Ovary (tissue), 9 donors: Measurements from ENCODE around the gene UAP1L1. TPM values are rescaled to one million over a fixed set of nuclear protein-coding genes. Genes with fewer than 3 reads are reported as not detected.

Source experiments
- DNase-seq, 5 donors: peaks; one replicate each; pipeline ENCODE4 v3.0.0-alpha.2; 2019 to 2020
- H3K27ac ChIP-seq, 2 donors: fragments of 200-600 bp; one replicate each; pipeline versions ENCODE4 v1.5.1 to v1.8.0; 2019 to 2022
- H3K27me3 ChIP-seq: fragments of 200-600 bp; one replicate; pipeline ENCODE4 v1.8.0; 2022
- H3K36me3 ChIP-seq: fragments of 200-600 bp; sonication (generic); one replicate; pipeline ENCODE4 v1.5.1; 2019
- H3K4me1 ChIP-seq: one replicate; pipeline ENCODE4 v1.8.1; 2013; ENCODE audit warnings: mild to moderate bottlenecking, moderate library complexity; ENCODE audit not compliant: insufficient read depth
- H3K4me3 ChIP-seq: fragments of 200-600 bp; sonication (generic); one replicate; pipeline ENCODE4 v1.5.1; 2017
- H3K9me3 ChIP-seq, 2 donors: fragments of 200-600 bp in 1 of 2; sonication (generic) in 1 of 2; one replicate each; pipeline versions ENCODE4 v1.5.1 to v1.8.1; 2013 to 2019; ENCODE audit warnings: mild to moderate bottlenecking in 1 of 2, moderate library complexity in 1 of 2
- EP300 ChIP-seq: sonication (generic); formaldehyde crosslinking; IDR thresholded peaks from one replicate; pipeline ENCODE4 v1.6.1; 2017; ENCODE audit warnings: antibody characterized with exemption
- POLR2A ChIP-seq: fragments of 450-650 bp; IDR thresholded peaks from one replicate; pipeline ENCODE4 v1.6.1; 2017; ENCODE audit warnings: antibody characterized with exemption, mild to moderate bottlenecking, moderate library complexity
- WGBS, 3 donors: extraction: QIAGEN DNeasy Blood & Tissue Kit in 1 of 3; methylation state at CpG; one replicate each; pipeline versions ENCODE4 v1.1.5 to v1.1.7; 2013 to 2017; 5-methylcytosine and 5-hydroxymethylcytosine counted together
- intact Hi-C, 4 donors: fragments of 100-400 bp; cut with DNase I; formaldehyde crosslinking; loops; one replicate each; pipeline versions ENCODE4 v1.11.0 to v1.15.1; 2022 to 2023
- polyA plus RNA-seq, 2 donors: library from polyadenylated mRNA; stranded (reverse); fragments of 200-250 nt in 1 of 2; fragments of 350-450 nt in 1 of 2; fragmentation: Illumina TruSeq in 1 of 2; extraction: RNeasy Lipid Tissue Mini Kit (QIAGEN cat#74804) in 1 of 2; gene quantifications; one replicate each; pipeline ENCODE4 v1.2.3, GENCODE V29; 2013 to 2014
- total RNA-seq, 7 donors: library from RNA; depleted of rRNA in 2 of 7; stranded (reverse); fragments of >200 nt in 2 of 7; fragmentation: NEBNext Ultra II Directional in 3 of 7; extraction: Animal tissue kit (Norgen Biotek cat#: 25700) in 3 of 7; gene quantifications; one replicate each; pipeline versions ENCODE4 v1.1.0 to v1.2.4, GENCODE V29; 2016 to 2023
- TF ChIP-seq, protein P1 (sequence below), 3 donors: fragments of 450-650 bp in 2 of 3; fragments of 200-600 bp in 1 of 3; IDR thresholded peaks; one replicate each; pipeline versions ENCODE4 v1.5.1 to v1.8.0; 2016 to 2022; ENCODE audit warnings: antibody characterized with exemption in 3 of 3, mild to moderate bottlenecking in 1 of 3
- donor health status: DM: no; HTN: no; CAD: no; lungs with moderate emphysema.
- donor health status: DM: no; HTN: no; CAD: no.
- donor health status: Bipolar disorder and iron deficiency.
- donor health status: DM: yes; HTN: yes; CAD: no.
- donor health status: DM: no; HTN: no; CAD: no.
- donor health status: DM: yes; HTN: yes; CAD: no.

The UAP1L1 gene
- total and polyA plus RNA-seq, 9 donors = 1.3 to 6.3 (median 4.1) TPM

DNA sequence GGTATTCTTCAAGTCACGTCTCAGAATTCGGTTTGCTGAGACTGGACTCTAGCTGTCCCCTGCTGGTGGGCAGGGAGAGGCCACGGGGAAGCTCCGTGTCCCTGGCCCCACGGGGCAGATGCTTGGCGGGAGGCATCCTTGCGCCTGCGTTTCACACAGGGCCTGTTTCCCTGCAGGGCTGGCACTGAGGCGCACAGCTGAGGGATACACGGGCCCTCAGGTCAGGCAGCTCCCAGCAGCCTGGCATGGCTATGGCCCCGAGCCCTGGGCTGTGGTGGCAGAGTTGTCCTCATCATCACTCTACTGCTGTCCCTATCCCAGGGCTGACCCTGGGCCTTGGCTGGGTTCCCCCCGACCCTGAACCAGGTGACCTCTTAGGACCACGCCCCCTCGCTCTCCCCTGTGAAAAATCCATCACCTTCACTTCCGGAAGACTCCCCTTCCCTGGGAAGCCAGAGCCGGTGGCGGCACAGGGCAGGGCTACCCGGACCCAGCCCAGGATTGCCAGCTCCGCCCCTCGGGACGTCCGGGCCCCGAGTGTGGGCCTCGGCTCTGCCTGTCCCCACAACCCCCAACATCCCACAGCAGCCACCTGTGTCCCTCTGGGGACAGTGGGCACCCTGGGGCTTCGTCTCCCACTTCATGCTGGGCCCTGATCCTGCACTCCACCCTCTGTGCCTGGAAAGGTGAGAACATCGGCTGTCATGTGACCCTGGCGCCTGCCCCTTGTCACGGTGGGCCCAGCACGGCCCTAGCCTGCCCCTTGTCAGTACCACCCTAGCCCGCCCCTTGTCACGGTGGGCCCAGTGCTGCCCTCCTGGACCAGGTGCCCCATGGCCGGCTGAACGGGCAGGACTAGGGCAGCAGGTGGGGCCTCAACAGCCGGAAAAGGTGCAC lies 32.2 kb downstream of the UAP1L1 start:
- intact Hi-C loops = loop anchor here in 1 of 4 donors (10.0 kb wide), 1 partner anchor 125 kb away; the partner anchor contains the start of gene SLC34A3
- TF ChIP-seq POLR2A (no peak), EP300 (no peak)
- TF ChIP-seq, protein P1, sequence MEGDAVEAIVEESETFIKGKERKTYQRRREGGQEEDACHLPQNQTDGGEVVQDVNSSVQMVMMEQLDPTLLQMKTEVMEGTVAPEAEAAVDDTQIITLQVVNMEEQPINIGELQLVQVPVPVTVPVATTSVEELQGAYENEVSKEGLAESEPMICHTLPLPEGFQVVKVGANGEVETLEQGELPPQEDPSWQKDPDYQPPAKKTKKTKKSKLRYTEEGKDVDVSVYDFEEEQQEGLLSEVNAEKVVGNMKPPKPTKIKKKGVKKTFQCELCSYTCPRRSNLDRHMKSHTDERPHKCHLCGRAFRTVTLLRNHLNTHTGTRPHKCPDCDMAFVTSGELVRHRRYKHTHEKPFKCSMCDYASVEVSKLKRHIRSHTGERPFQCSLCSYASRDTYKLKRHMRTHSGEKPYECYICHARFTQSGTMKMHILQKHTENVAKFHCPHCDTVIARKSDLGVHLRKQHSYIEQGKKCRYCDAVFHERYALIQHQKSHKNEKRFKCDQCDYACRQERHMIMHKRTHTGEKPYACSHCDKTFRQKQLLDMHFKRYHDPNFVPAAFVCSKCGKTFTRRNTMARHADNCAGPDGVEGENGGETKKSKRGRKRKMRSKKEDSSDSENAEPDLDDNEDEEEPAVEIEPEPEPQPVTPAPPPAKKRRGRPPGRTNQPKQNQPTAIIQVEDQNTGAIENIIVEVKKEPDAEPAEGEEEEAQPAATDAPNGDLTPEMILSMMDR (IDR thresholded peaks at IDR 0.05) = no peak
- WGBS, 3 donors = 75 to 82% (median 76%) methylated on average over 34 of the region's 34 CpGs

DNA sequence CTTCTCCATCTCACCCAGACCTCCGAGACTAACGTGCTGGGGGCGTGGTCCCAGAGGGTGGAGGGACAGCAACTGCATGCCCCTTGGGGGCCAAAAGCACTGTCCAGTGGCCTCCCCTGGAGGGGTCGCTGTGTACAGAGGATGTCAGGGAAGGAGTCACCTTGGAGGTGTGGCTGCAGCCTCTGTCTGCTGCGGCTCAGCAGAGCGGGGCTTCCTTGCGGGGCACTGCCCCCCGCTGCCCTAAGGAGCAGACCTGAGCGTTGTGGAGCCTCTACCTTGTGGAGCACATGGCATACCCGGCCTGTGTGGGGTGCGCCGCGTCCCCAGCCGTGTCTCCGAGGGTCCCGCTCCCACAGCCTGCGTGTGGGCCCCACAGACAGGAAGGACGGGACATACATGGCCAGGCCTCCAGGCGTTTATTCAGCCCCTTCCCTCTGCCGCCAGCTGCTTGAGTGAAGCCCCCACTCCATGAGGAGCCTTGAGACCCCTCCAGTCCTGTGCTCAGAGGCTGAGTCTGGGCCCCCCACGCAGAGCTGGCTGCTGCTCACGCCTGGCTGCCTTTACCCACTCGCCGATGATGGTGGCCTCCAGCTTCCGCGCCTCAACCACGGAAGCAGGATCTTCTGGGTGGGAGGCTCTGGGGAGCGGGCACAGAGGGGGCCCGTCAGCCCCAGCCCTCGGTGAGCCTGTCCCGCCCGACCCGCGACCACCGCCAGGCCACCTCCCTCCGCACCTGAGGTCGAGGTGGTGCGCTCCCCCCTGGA lies 33.0 kb downstream of the UAP1L1 start:
- TF ChIP-seq, protein P1 (IDR thresholded peaks at IDR 0.05) = no peak
- TF ChIP-seq EP300 (no peak), POLR2A (no peak)
- Histone ChIP-seq H3K9me3 (no peaks in the 10 kb centered on the region), H3K27me3 (no peaks in the 10 kb centered on the region), H3K4me1 (peaks cover 4% of the 10 kb centered on the region), H3K36me3 (no peaks in the 10 kb centered on the region), H3K4me3 (no peak overlapping the region), H3K27ac (no peak overlapping the region)
- DNase-seq = no peak
- WGBS, 3 donors = 85 to 86% (median 86%) methylated on average over 38 of the region's 38 CpGs
- intact Hi-C loops = loop anchor here in 1 of 4 donors (10.0 kb wide), 1 partner anchor 124 kb away; the partner anchor contains the start of gene SLC34A3

More for the DNA sequence above, 32.2 kb downstream of the UAP1L1 start:
- Histone ChIP-seq H3K27me3 (no peaks in the 10 kb centered on the region), H3K9me3 (no peaks in the 10 kb centered on the region), H3K27ac (no peak overlapping the region), H3K36me3 (no peaks in the 10 kb centered on the region), H3K4me1 (peaks cover 4% of the 10 kb centered on the region), H3K4me3 (no peak overlapping the region)
- no peak for DNase-seq

DNA sequence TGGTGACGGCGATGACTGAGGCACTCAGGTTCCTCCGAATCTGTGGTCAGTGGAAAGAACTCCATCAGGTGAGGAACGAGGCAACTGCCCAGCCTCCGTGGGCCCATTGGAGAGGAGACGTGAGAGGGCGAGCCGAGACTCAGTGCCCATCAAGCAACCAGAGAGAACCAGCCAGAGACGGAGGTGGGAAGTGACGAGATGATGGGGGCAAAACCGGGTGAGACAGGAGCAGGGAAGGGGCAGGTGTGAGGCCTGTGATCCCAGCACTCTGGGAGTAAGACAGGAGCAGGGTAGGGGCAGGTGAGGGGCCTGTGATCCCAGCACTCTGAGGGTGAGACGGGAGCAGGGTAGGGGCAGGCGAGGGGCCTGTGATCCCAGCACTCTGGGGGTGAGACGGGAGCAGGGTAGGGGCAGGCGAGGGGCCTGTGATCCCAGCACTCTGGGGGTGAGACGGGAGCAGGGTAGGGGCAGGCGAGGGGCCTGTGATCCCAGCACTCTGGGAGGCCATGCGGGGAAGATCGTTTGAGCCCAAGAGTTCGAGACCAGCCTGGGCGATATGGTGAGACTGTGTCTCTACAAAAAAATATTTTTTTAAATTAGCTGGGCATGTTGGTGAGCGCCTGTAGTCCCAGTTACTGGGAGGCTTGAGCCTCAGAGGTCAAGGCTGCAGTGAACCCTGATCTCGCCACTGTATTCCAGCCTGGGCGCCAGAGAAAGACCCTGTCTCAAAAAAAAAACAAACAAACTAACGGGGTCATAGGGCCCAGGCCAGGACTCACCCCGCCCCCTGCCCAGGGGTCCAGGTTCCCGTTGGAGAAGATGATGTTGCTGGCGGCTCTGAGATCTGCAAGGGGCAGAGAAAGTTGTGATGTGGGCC lies 33.8 kb downstream of the UAP1L1 start:
- 80 to 87% (median 84%) methylated on average over 28 of the region's 28 CpGs for WGBS, 3 donors
- TF ChIP-seq POLR2A (no peak), EP300 (no peak)
- TF ChIP-seq, protein P1 (IDR thresholded peaks at IDR 0.05) = no peak
- Histone ChIP-seq H3K4me1 (peaks cover 4% of the 10 kb centered on the region), H3K27ac (no peak overlapping the region), H3K4me3 (no peak overlapping the region), H3K27me3 (no peaks in the 10 kb centered on the region), H3K9me3 (no peaks in the 10 kb centered on the region), H3K36me3 (no peaks in the 10 kb centered on the region)
- intact Hi-C loops = loop anchor here in 1 of 4 donors (10.0 kb wide), 1 partner anchor 124 kb away; the partner anchor contains the start of gene SLC34A3
- no peak for DNase-seq
